Measurements from ENCODE around the gene ROMO1.
"Not testable (repeated sequence)": the region's sequence is repeated elsewhere in the genome, so short reads cannot be mapped to it uniquely, and the experiment has no call there.

DNA sequence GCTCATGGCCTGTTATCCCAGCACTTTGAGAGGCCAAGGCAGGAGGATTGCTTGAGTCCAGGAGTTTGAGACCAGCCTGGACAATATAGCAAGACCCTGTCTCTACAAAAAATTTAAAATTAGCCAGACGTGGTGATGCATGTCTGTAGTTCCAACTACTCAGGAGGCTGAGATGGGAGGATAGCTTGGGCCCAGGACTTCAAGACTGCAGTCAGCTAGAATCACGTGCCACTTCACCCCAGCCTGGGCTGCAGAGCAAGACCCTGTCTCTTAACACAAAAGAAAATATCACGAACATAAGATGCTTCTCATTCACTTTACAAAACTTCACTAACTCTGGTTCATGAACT, 45.3 kb downstream of the ROMO1 start:
- TF ChIP-seq, protein P1, sequence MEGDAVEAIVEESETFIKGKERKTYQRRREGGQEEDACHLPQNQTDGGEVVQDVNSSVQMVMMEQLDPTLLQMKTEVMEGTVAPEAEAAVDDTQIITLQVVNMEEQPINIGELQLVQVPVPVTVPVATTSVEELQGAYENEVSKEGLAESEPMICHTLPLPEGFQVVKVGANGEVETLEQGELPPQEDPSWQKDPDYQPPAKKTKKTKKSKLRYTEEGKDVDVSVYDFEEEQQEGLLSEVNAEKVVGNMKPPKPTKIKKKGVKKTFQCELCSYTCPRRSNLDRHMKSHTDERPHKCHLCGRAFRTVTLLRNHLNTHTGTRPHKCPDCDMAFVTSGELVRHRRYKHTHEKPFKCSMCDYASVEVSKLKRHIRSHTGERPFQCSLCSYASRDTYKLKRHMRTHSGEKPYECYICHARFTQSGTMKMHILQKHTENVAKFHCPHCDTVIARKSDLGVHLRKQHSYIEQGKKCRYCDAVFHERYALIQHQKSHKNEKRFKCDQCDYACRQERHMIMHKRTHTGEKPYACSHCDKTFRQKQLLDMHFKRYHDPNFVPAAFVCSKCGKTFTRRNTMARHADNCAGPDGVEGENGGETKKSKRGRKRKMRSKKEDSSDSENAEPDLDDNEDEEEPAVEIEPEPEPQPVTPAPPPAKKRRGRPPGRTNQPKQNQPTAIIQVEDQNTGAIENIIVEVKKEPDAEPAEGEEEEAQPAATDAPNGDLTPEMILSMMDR (IDR thresholded peaks at IDR 0.05), result not testable (repeated sequence)
- not testable (repeated sequence) for TF ChIP-seq POLR2A, EP300, POLR2AphosphoS5 (IDR thresholded peaks at IDR 0.05)
